Stimulated activated memory B cell treated with anti-CD40 and anti-IgM and Interleukin-4, amounts not matched to agents 10 μg/mL and 1 μg/mL and 100 μg/mL, for 72 hours (primary cell): Measurements from ENCODE around the gene RBM24.

ENCODE experiments used
- ATAC-seq: fragments of 150-1000 bp; cut with Tn5 transposase; 2 replicates; pipeline ENCODE4 v1.10.0; 2021
- H3K27ac Mint-ChIP-seq: one replicate; pipeline ENCODE4 v1.8.0; 2022; ENCODE audit warnings: mild to moderate bottlenecking, mixed read lengths
- H3K27me3 Mint-ChIP-seq: one replicate; pipeline ENCODE4 v1.8.0; 2022; ENCODE audit warnings: mixed read lengths
- H3K36me3 Mint-ChIP-seq: one replicate; pipeline ENCODE4 v1.8.0; 2022; ENCODE audit warnings: mixed read lengths
- H3K4me1 Mint-ChIP-seq: one replicate; pipeline ENCODE4 v1.8.0; 2022; ENCODE audit warnings: mixed read lengths
- H3K4me3 Mint-ChIP-seq: one replicate; pipeline ENCODE4 v1.8.0; 2022; ENCODE audit warnings: mild to moderate bottlenecking, moderate library complexity, mixed read lengths
- H3K9me3 Mint-ChIP-seq: one replicate; pipeline ENCODE4 v1.8.0; 2022; ENCODE audit warnings: mixed read lengths

The RBM24 gene

DNA sequence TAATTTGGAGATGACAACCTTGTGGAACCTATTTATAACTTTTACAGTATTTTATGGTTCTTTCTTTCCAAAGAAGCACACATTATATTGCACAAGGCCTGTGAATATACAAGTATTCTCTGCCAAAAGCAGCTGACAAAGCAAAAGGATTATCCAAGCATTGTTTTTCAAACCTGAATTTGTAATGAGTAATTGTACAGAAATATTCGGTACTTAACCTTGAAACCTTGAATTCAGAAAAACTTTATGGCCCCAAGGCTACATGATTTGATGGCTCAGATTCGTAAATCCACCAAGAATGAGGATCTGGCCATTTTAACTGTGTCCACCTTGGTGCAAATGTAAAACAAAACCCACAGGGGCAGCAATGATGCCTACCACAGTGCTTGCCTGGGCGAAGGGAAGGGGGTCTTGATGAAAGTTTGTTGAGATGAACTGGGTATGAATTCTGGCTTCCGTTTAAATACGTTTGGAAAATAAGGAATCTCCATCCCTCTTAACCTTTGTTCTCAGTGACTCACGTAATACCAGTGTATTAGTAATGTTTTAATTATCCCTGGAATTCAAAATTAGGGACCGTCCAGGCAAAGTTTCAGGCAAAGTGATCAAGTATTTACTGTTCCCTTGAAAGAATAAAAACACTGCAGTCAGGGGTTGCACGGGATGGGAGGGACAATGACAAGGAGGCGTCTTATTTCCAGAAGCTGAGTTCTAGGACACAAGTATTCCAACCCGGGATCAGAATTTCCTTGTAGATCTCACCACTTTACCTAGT lies 2.7 kb upstream of the RBM24 start:
- H3K36me3 Mint-ChIP-seq, result no peaks in the 10 kb centered on the region
- H3K4me3 Mint-ChIP-seq, result no peak overlapping the region
- H3K27ac Mint-ChIP-seq, result no peak overlapping the region
- H3K9me3 Mint-ChIP-seq, result no peaks in the 10 kb centered on the region
- no peak for ATAC-seq
- H3K27me3 Mint-ChIP-seq, result peaks cover 54% of the 10 kb centered on the region
- peaks cover 9% of the 10 kb centered on the region for H3K4me1 Mint-ChIP-seq

GRCh38 chr6:17280138-17280537 lies 1.0 kb upstream of the RBM24 start:
- H3K36me3 Mint-ChIP-seq, result no peaks in the 10 kb centered on the region
- H3K9me3 Mint-ChIP-seq, result no peaks in the 10 kb centered on the region
- no peak for ATAC-seq
- H3K4me3 Mint-ChIP-seq, result no peak overlapping the region
- H3K27me3 Mint-ChIP-seq, result peaks cover 48% of the 10 kb centered on the region
- H3K4me1 Mint-ChIP-seq, result peaks cover 9% of the 10 kb centered on the region
- no peak overlapping the region for H3K27ac Mint-ChIP-seq

DNA sequence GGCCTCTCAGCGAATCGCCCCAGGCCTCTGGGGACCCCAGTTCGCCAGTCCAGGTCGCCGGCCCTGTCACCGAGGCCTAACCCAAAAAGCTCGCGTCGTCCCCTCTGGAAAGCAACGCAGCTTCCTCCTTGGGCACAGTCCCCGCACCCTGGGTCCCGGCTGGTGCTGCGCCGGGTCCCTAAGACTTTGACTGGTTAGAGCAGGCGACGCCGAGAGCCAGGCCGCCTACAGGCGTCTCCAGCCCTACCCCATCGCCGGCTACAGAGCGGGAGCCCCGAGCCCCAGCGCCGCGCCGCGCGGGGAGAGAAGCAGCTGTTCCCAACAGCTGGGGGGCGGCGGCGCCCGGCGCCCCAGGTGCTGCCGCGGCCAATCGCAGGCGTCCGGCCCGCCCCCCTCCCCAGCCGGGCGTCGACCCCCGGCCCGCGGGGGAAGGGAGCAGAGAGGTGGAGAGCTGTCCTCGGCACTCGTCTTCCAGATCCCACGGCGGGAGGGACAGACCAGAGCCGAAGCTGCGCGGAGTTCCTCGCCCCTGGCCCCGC lies 540 bp upstream of the RBM24 start:
- Mint-ChIP-seq H3K27me3 (peaks cover 53% of the 10 kb centered on the region), H3K27ac (no peak overlapping the region), H3K9me3 (no peaks in the 10 kb centered on the region), H3K4me3 (no peak overlapping the region), H3K36me3 (no peaks in the 10 kb centered on the region), H3K4me1 (peaks cover 9% of the 10 kb centered on the region)
- ATAC-seq, result peak; percentile 39

GRCh38 chr6:17281497-17282481 lies 628 bp downstream of the RBM24 start:
- Mint-ChIP-seq H3K9me3 (no peaks in the 10 kb centered on the region), H3K4me1 (peaks cover 9% of the 10 kb centered on the region), H3K36me3 (no peaks in the 10 kb centered on the region), H3K4me3 (peak overlapping the region; percentile 70), H3K27ac (no peak overlapping the region), H3K27me3 (peaks cover 65% of the 10 kb centered on the region)
- peak; percentile 29 for ATAC-seq

DNA sequence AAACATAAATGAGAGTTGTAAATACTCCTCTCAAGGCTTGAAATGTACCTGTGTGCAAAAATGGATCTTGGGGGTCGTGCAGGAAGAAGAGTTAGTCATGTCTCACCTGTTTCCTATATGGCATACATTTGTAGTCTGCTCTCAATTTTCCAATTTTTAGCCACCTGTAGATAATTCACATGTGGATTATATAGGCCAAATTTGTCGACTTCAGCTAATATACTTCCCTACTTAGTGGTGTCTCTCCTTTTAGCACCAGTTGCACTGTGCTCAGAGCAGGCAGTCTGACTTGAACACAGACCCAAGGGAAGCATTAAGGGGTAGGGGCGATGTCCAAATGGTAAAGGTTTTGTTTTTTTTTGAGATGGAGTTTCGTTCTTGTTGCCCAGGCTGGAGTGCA lies 1.9 kb downstream of the RBM24 start:
- no peak overlapping the region for H3K27ac Mint-ChIP-seq
- no peaks in the 10 kb centered on the region for H3K36me3 Mint-ChIP-seq
- peaks cover 65% of the 10 kb centered on the region for H3K27me3 Mint-ChIP-seq
- no peak overlapping the region for H3K4me3 Mint-ChIP-seq
- ATAC-seq, result no peak
- H3K4me1 Mint-ChIP-seq, result peaks cover 9% of the 10 kb centered on the region
- no peaks in the 10 kb centered on the region for H3K9me3 Mint-ChIP-seq

DNA sequence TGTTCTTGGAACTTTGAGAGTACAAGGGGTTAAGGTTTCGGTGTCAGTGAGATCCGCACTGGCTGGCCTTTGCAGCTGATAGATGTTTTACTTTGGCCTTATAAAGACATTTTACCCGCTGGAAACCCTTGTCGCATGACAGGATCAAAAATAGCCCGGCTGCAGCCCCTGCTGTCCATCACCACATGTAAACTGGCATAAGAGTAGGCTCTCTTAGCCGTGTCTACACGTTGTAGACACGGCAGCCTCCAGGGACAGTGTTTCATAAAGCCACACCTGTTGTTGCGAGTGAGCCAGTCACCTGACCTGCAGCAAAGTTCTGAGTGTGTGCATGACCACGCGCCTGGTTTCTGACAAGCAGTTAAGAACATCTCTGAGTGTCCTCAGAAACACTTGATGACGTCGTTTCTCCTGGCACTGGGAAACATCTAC lies 8.5 kb downstream of the RBM24 start:
- Mint-ChIP-seq H3K4me1 (no peaks in the 10 kb centered on the region), H3K9me3 (no peaks in the 10 kb centered on the region), H3K36me3 (no peaks in the 10 kb centered on the region), H3K4me3 (no peak overlapping the region), H3K27me3 (peaks cover 21% of the 10 kb centered on the region), H3K27ac (no peak overlapping the region)
- no peak for ATAC-seq

- peaks cover under 1% of the 10 kb centered on the region for H3K27me3 Mint-ChIP-seq
- no peaks in the 10 kb centered on the region for H3K9me3 Mint-ChIP-seq
- ATAC-seq, result peak; percentile 24
- no peak overlapping the region for H3K27ac Mint-ChIP-seq
- no peaks in the 10 kb centered on the region for H3K4me1 Mint-ChIP-seq
- H3K36me3 Mint-ChIP-seq, result no peaks in the 10 kb centered on the region
- no peak overlapping the region for H3K4me3 Mint-ChIP-seq
Observed at GRCh38 chr6:17291778-17292177, 10.6 kb downstream of the RBM24 start.

DNA sequence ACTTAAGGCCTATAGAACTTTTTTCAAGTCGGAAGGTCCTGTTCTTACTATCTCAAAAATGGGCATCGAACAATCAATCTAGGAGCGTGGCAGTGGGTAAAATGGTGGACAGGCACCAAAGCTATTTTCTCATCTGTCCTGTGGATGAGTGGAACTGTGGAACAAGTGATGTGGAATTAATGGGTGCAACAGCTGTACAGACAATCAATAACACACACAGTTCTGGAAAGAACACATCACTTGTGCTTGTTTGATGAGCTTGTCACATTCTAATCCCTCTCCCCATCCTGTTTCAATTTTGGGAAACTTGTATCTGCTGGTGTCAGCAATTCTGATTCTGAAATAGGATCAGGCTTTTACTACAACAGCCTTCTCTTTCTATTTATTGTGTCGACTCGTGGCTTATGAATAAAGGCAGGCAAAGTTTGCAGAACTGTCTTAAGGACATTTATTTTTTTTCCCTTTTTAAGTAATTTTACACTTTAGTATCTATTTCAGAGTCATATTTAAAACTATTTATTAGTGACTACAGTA lies 11.5 kb downstream of the RBM24 start:
- Mint-ChIP-seq H3K27me3 (no peaks in the 10 kb centered on the region), H3K27ac (no peak overlapping the region), H3K9me3 (no peaks in the 10 kb centered on the region), H3K4me1 (no peaks in the 10 kb centered on the region), H3K4me3 (no peak overlapping the region), H3K36me3 (no peaks in the 10 kb centered on the region)
- ATAC-seq, result no peak

DNA sequence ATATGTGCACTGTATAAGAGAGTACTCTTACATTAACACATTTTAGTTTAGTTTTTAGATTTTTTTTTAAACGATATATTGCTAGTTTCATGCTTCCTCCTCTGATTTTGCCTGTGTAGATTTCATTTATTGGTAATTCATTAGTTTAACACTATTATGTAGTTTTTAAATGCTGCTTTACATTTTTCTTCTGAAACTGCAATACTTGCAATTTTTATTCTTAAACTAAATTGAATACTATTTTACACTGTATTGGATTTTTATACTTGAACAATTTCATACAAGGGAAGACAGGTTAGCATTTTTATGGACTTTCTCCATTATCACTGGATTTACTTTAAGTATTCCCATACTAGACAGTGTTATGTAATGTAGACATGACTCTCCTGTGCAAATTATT lies 12.2 kb downstream of the RBM24 start:
- Mint-ChIP-seq H3K27ac (no peak overlapping the region), H3K9me3 (no peaks in the 10 kb centered on the region), H3K27me3 (no peaks in the 10 kb centered on the region), H3K4me1 (no peaks in the 10 kb centered on the region), H3K36me3 (no peaks in the 10 kb centered on the region), H3K4me3 (no peak overlapping the region)
- ATAC-seq, result no peak

DNA sequence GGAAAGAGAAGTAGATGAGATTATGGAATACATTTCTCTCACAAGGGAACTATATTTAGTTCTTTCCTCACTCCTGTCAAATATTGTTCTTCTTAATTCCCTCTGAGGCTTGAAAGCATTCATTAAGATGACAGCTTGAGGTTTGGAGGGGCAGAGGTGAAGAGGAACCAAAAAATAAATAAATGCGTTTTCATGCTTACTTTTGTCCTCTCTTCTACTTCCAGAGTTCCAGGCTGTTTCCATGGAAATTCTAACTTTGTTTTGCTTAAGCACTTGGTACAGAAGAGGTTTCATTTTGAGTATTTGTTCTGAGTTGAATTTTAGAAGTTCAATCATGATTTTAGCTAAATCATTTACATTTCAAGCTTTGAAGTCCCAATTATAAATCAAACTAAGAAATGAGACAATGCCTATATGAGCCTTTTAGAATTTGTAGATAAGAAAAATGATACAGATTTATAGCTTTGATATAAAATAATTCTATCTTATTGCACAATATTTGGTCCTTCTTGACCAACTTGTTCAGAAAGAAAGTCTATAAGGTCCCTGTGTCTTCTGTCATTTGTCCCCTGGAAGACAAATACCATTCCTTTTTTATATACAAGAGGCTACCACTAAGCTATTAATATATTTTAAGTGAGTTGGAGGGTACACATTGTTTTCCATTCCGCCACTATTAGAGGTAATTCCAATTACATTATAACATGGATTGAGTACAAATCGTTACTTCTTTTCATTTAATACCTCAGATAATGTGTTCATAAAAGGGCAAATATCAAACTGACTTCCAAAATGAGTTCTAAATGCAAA lies 16.3 kb downstream of the RBM24 start:
- H3K27me3 Mint-ChIP-seq, result no peaks in the 10 kb centered on the region
- no peak overlapping the region for H3K4me3 Mint-ChIP-seq
- no peaks in the 10 kb centered on the region for H3K9me3 Mint-ChIP-seq
- no peak for ATAC-seq
- no peak overlapping the region for H3K27ac Mint-ChIP-seq
- no peaks in the 10 kb centered on the region for H3K4me1 Mint-ChIP-seq
- no peaks in the 10 kb centered on the region for H3K36me3 Mint-ChIP-seq

GRCh38 chr6:17298257-17298656 lies 17.1 kb downstream of the RBM24 start:
- Mint-ChIP-seq H3K27ac (no peak overlapping the region), H3K36me3 (no peaks in the 10 kb centered on the region), H3K4me3 (no peak overlapping the region), H3K4me1 (no peaks in the 10 kb centered on the region), H3K27me3 (peaks cover 5% of the 10 kb centered on the region), H3K9me3 (peaks cover 1% of the 10 kb centered on the region)
- no peak for ATAC-seq

- no peaks in the 10 kb centered on the region for H3K4me1 Mint-ChIP-seq
- no peaks in the 10 kb centered on the region for H3K36me3 Mint-ChIP-seq
- ATAC-seq, result no peak
- H3K27ac Mint-ChIP-seq, result no peak overlapping the region
- H3K9me3 Mint-ChIP-seq, result peaks cover 3% of the 10 kb centered on the region
- peaks cover 6% of the 10 kb centered on the region for H3K27me3 Mint-ChIP-seq
- H3K4me3 Mint-ChIP-seq, result no peak overlapping the region
Observed at GRCh38 chr6:17299222-17299621, 18.1 kb downstream of the RBM24 start.

DNA sequence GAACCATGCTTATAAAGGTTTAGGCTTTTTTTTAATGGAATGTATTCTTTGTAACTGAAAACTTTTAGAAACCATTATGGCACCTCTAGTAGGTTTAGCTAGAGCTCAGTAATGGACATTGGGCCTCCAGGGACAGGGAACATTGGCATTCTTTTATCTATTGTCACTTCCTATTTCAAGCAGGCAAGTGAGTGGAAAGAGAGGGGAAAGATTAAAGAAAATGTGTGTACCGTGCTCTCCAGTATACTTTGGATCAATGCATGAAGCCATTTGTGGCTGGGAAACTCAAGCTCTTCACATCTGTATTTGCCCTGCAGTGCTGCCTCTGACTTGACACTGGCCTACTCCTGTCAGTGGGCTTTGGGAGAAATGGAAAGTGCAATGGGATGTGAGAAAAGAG lies 18.6 kb downstream of the RBM24 start:
- H3K27ac Mint-ChIP-seq, result no peak overlapping the region
- no peaks in the 10 kb centered on the region for H3K36me3 Mint-ChIP-seq
- ATAC-seq, result no peak
- H3K4me1 Mint-ChIP-seq, result no peaks in the 10 kb centered on the region
- peaks cover 6% of the 10 kb centered on the region for H3K27me3 Mint-ChIP-seq
- H3K4me3 Mint-ChIP-seq, result no peak overlapping the region
- H3K9me3 Mint-ChIP-seq, result peaks cover 3% of the 10 kb centered on the region

DNA sequence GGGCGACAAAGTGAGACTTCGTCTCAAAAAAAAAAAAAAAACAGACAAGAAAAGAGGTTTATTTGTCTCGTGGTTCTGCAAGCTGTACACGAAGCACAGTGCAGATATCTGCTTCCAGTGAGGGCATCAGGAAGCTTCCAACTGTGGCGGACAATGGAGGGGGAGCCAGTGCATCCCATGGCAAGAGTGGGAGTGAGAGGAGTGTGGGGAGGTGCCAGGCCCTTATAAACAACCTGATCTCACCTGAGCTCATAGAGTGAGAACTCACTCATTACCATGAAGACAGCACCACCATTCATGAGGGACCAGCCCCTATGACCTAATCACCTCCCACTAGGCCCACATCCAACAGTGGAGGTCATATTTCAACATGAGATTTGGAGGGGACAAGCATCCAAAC lies 19.5 kb downstream of the RBM24 start:
- no peaks in the 10 kb centered on the region for H3K36me3 Mint-ChIP-seq
- ATAC-seq, result no peak
- H3K4me1 Mint-ChIP-seq, result no peaks in the 10 kb centered on the region
- H3K27me3 Mint-ChIP-seq, result peaks cover 6% of the 10 kb centered on the region
- H3K4me3 Mint-ChIP-seq, result no peak overlapping the region
- peaks cover 3% of the 10 kb centered on the region for H3K9me3 Mint-ChIP-seq
- H3K27ac Mint-ChIP-seq, result no peak overlapping the region

DNA sequence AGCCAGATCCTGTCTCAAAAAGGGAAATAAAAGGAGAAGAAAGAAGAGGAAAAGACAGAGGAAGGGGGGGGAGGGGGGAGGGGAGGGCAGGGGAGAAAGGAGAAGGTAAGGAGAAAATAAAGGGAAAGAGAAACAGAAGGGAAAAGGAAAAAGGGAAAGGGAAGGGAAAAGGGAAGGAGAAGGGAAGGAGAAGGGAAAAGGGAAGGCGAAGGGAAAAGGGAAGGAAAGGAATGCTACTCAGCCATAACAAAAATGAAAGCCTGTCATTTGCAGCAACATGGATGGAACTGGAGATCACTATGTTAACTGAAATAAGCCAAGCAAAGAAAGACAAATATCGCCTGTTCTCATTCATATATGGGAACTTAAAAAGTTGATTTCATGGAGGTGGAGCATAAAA lies 22.3 kb downstream of the RBM24 start:
- H3K36me3 Mint-ChIP-seq, result no peaks in the 10 kb centered on the region
- no peak overlapping the region for H3K27ac Mint-ChIP-seq
- no peak for ATAC-seq
- H3K9me3 Mint-ChIP-seq, result peaks cover 3% of the 10 kb centered on the region
- H3K4me1 Mint-ChIP-seq, result no peaks in the 10 kb centered on the region
- H3K4me3 Mint-ChIP-seq, result no peak overlapping the region
- peaks cover 6% of the 10 kb centered on the region for H3K27me3 Mint-ChIP-seq
